CD8-positive, alpha-beta memory T cell (primary cell): ENCODE data around the gene SSBP3. TPM values are rescaled to one million over a fixed set of nuclear protein-coding genes. Genes with fewer than 3 reads are reported as not detected.

ENCODE experiments used
- CTCF ChIA-PET: fragments of 350-600 bp; sonication (Branson Sonifier 250); formaldehyde crosslinking; loops from one replicate; lab custom pipeline; 2021; ENCODE audit warnings: antibody characterized with exemption; lab: Charles Lee
- POLR2A ChIA-PET: fragments of 350-600 bp; sonication (Branson Sonifier 250); formaldehyde crosslinking; loops from one replicate; lab custom pipeline; 2021; ENCODE audit warnings: antibody characterized with exemption; lab: Charles Lee
- DNase-seq, 5 donors: peaks; one replicate each; pipeline versions ENCODE4 v3.0.0 to v3.0.0-alpha.2; 2020 to 2022; ENCODE audit warnings: mixed read lengths in 1 of 5
- H3K27ac ChIP-seq: one replicate; pipeline ENCODE4 v1.7.0; 2013; ENCODE audit warnings: low read depth, mild to moderate bottlenecking, low read length, moderate library complexity
- H3K27me3 ChIP-seq: 2 replicates; pipeline ENCODE4 v1.7.0; 2013; ENCODE audit warnings: low read length, mild to moderate bottlenecking; ENCODE audit not compliant: insufficient read depth, poor library complexity, severe bottlenecking
- H3K36me3 ChIP-seq: 2 replicates; pipeline ENCODE4 v1.7.0; 2013; ENCODE audit warnings: mild to moderate bottlenecking, low read length, moderate library complexity; ENCODE audit not compliant: insufficient read depth
- H3K4me1 ChIP-seq: 2 replicates; pipeline ENCODE4 v1.7.0; 2013; ENCODE audit warnings: mild to moderate bottlenecking, low read length, moderate library complexity; ENCODE audit not compliant: insufficient read depth
- H3K4me3 ChIP-seq: 2 replicates; pipeline ENCODE4 v1.7.0; 2013; ENCODE audit warnings: mild to moderate bottlenecking, low read length
- H3K9me3 ChIP-seq: 2 replicates; pipeline ENCODE4 v1.7.0; 2013; ENCODE audit warnings: mild to moderate bottlenecking, low read length
- H3K27ac Mint-ChIP-seq, 8 donors: one replicate each; pipeline ENCODE4 v1.8.0; 2020 to 2021; ENCODE audit warnings: mixed read lengths in 8 of 8, mild to moderate bottlenecking in 6 of 8, inconsistent platforms in 3 of 8, moderate library complexity in 3 of 8
- H3K27me3 Mint-ChIP-seq, 2 donors: one replicate each; pipeline ENCODE4 v1.8.0; 2020 to 2021; ENCODE audit warnings: mixed read lengths in 2 of 2, mild to moderate bottlenecking in 1 of 2, moderate library complexity in 1 of 2
- H3K36me3 Mint-ChIP-seq, 3 donors: one replicate each; pipeline ENCODE4 v1.8.0; 2020 to 2021; ENCODE audit warnings: mixed read lengths in 3 of 3, inconsistent platforms in 1 of 3, mild to moderate bottlenecking in 1 of 3
- H3K4me1 Mint-ChIP-seq, 3 donors: one replicate each; pipeline ENCODE4 v1.8.0; 2020 to 2021; ENCODE audit warnings: mixed read lengths in 3 of 3, inconsistent platforms in 1 of 3, mild to moderate bottlenecking in 1 of 3
- H3K4me3 Mint-ChIP-seq, 7 donors: one replicate each; pipeline ENCODE4 v1.8.0; 2020 to 2021; ENCODE audit warnings: mixed read lengths in 7 of 7, mild to moderate bottlenecking in 6 of 7, moderate library complexity in 4 of 7, inconsistent platforms in 2 of 7
- H3K9me3 Mint-ChIP-seq, 5 donors: one replicate each; pipeline ENCODE4 v1.8.0; 2020 to 2022; ENCODE audit warnings: mixed read lengths in 5 of 5, mild to moderate bottlenecking in 3 of 5, moderate library complexity in 2 of 5, inconsistent platforms in 1 of 5
- polyA plus RNA-seq: library from polyadenylated mRNA; unstranded; fragments of 300-500 nt; fragmentation: Illumina TruSeq; gene quantifications from one replicate; pipeline ENCODE4 v1.2.3, GENCODE V29; 2021
- total RNA-seq, 2 experiments: library from RNA; stranded (reverse); gene quantifications; one replicate each; pipeline ENCODE4 v1.2.3, GENCODE V29; 2021

Gene SSBP3
- total and polyA plus RNA-seq, 3 experiments from 2014 or later: 17.6 to 52.7 (median 41.6) TPM

- peaks cover 17% of the 10 kb centered on the region for H3K36me3 ChIP-seq
- peak overlapping the region; percentile 83 to 96 (median 89) for H3K4me3 Mint-ChIP-seq
- peaks cover 75 to 77% (median 75%) of the 10 kb centered on the region in 3 donors for H3K4me1 Mint-ChIP-seq
- peak overlapping the region; percentile 7 for H3K27ac ChIP-seq
- no peak for DNase-seq
- no peaks in the 10 kb centered on the region for H3K9me3 Mint-ChIP-seq
- ChIA-PET POLR2A (interaction anchor here (0.5 to 0.9 kb wide), 3 partner anchors 10 to 444 kb away, joined by 3 to 5 read pairs (median 3); no protein-coding TSS in a partner anchor), CTCF (interaction anchor here (1.2 to 5.7 kb wide), 2 partner anchors 85 to 95 kb away, joined by 3 to 71 read pairs; no protein-coding TSS in a partner anchor)
- H3K27me3 Mint-ChIP-seq: peaks cover 0 to 5% of the 10 kb centered on the region in 2 donors
- H3K4me1 ChIP-seq: peaks cover 57% of the 10 kb centered on the region
- peak overlapping the region; percentile 48 for H3K4me3 ChIP-seq
- H3K36me3 Mint-ChIP-seq: peaks cover 8 to 51% (median 25%) of the 10 kb centered on the region in 3 donors
- H3K9me3 ChIP-seq: no peaks in the 10 kb centered on the region
- H3K27ac Mint-ChIP-seq: peak overlapping the region in 7 of 8 donors; percentile 31 to 87 (median 82)
- no peaks in the 10 kb centered on the region for H3K27me3 ChIP-seq
Measured at GRCh38 chr1:54404263-54404662, 1.9 kb downstream of the SSBP3 start.

- Histone ChIP-seq H3K4me3 (peak overlapping the region; percentile 48), H3K27me3 (no peaks in the 10 kb centered on the region), H3K9me3 (no peaks in the 10 kb centered on the region), H3K27ac (peak overlapping the region; percentile 7), H3K36me3 (peaks cover 22% of the 10 kb centered on the region), H3K4me1 (peaks cover 53% of the 10 kb centered on the region)
- H3K9me3 Mint-ChIP-seq: no peaks in the 10 kb centered on the region
- ChIA-PET CTCF (interaction anchor here (1.2 to 5.7 kb wide), 3 partner anchors 86 to 223 kb away, joined by 3 to 71 read pairs (median 3); no protein-coding TSS in a partner anchor), POLR2A (interaction anchor here (0.5 to 0.9 kb wide), 2 partner anchors 73 to 444 kb away, joined by 3 to 5 read pairs; no protein-coding TSS in a partner anchor)
- H3K36me3 Mint-ChIP-seq: peaks cover 12 to 55% (median 30%) of the 10 kb centered on the region in 3 donors
- H3K4me1 Mint-ChIP-seq: peaks cover 74 to 76% (median 75%) of the 10 kb centered on the region in 3 donors
- peaks cover 0 to 5% of the 10 kb centered on the region in 2 donors for H3K27me3 Mint-ChIP-seq
- H3K4me3 Mint-ChIP-seq: peak overlapping the region; percentile 83 to 96 (median 89)
- no peak for DNase-seq
- H3K27ac Mint-ChIP-seq: peak overlapping the region in 7 of 8 donors; percentile 31 to 87 (median 68)
Measured at GRCh38 chr1:54403808-54404261, 2.4 kb downstream of the SSBP3 start.

GRCh38 chr1:54403405-54403804 is 2.8 kb downstream of the SSBP3 start:
- H3K9me3 Mint-ChIP-seq: no peaks in the 10 kb centered on the region
- Histone ChIP-seq H3K4me1 (peaks cover 49% of the 10 kb centered on the region), H3K27ac (no peak overlapping the region), H3K36me3 (peaks cover 26% of the 10 kb centered on the region), H3K27me3 (no peaks in the 10 kb centered on the region), H3K4me3 (peak overlapping the region; percentile 48), H3K9me3 (no peaks in the 10 kb centered on the region)
- no peak for DNase-seq
- H3K4me3 Mint-ChIP-seq: peak overlapping the region; percentile 49 to 96 (median 87)
- ChIA-PET POLR2A (no interaction called here), CTCF (interaction anchor here (1.3 to 5.7 kb wide), 2 partner anchors 86 to 222 kb away, joined by 3 to 71 read pairs; no protein-coding TSS in a partner anchor)
- H3K4me1 Mint-ChIP-seq: peaks cover 74 to 76% (median 74%) of the 10 kb centered on the region in 3 donors
- H3K36me3 Mint-ChIP-seq: peaks cover 14 to 59% (median 33%) of the 10 kb centered on the region in 3 donors
- H3K27me3 Mint-ChIP-seq: peaks cover 0 to 5% of the 10 kb centered on the region in 2 donors
- H3K27ac Mint-ChIP-seq: peak overlapping the region in 6 of 8 donors; percentile 11 to 85 (median 32)

- H3K27me3 Mint-ChIP-seq: peaks cover 0 to 5% of the 10 kb centered on the region in 2 donors
- H3K4me1 Mint-ChIP-seq: peaks cover 72 to 76% (median 74%) of the 10 kb centered on the region in 3 donors
- no peaks in the 10 kb centered on the region for H3K27me3 ChIP-seq
- no peak for DNase-seq
- H3K4me1 ChIP-seq: peaks cover 44% of the 10 kb centered on the region
- CTCF ChIA-PET: interaction anchor here (1.3 to 5.7 kb wide), 2 partner anchors 87 to 222 kb away, joined by 3 to 71 read pairs; no protein-coding TSS in a partner anchor
- no peak overlapping the region for H3K27ac ChIP-seq
- H3K9me3 ChIP-seq: no peaks in the 10 kb centered on the region
- no peak overlapping the region for H3K4me3 ChIP-seq
- H3K4me3 Mint-ChIP-seq: peak overlapping the region; percentile 30 to 96 (median 83)
- peaks cover 26% of the 10 kb centered on the region for H3K36me3 ChIP-seq
- H3K36me3 Mint-ChIP-seq: peaks cover 14 to 64% (median 33%) of the 10 kb centered on the region in 3 donors
- H3K27ac Mint-ChIP-seq: peak overlapping the region in 5 of 8 donors; percentile 11 to 84 (median 55)
- POLR2A ChIA-PET: no interaction called here
- no peaks in the 10 kb centered on the region for H3K9me3 Mint-ChIP-seq
Measured at GRCh38 chr1:54402896-54403295, 3.3 kb downstream of the SSBP3 start.

- H3K27ac ChIP-seq: no peak overlapping the region
- H3K4me1 ChIP-seq: peaks cover 40% of the 10 kb centered on the region
- ChIA-PET CTCF (no interaction called here), POLR2A (no interaction called here)
- H3K4me3 ChIP-seq: no peak overlapping the region
- no peak for DNase-seq
- no peaks in the 10 kb centered on the region for H3K9me3 Mint-ChIP-seq
- peaks cover 26% of the 10 kb centered on the region for H3K36me3 ChIP-seq
- no peaks in the 10 kb centered on the region for H3K9me3 ChIP-seq
- no peaks in the 10 kb centered on the region for H3K27me3 Mint-ChIP-seq
- H3K4me3 Mint-ChIP-seq: peak overlapping the region in 4 of 7 donors; percentile 6 to 96 (median 24)
- H3K27me3 ChIP-seq: no peaks in the 10 kb centered on the region
- peaks cover 14 to 71% (median 33%) of the 10 kb centered on the region in 3 donors for H3K36me3 Mint-ChIP-seq
- H3K27ac Mint-ChIP-seq: peak overlapping the region in 3 of 8 donors; percentile 9 to 65 (median 57)
- H3K4me1 Mint-ChIP-seq: peaks cover 69 to 76% (median 71%) of the 10 kb centered on the region in 3 donors
Measured at GRCh38 chr1:54401799-54402198, 4.4 kb downstream of the SSBP3 start.

GRCh38 chr1:54400329-54400728 is 5.9 kb downstream of the SSBP3 start:
- no peaks in the 10 kb centered on the region for H3K27me3 Mint-ChIP-seq
- peaks cover 14 to 82% (median 37%) of the 10 kb centered on the region in 3 donors for H3K36me3 Mint-ChIP-seq
- no peaks in the 10 kb centered on the region for H3K9me3 Mint-ChIP-seq
- H3K4me1 Mint-ChIP-seq: peaks cover 69 to 86% (median 76%) of the 10 kb centered on the region in 3 donors
- peak overlapping the region in 3 of 7 donors; percentile 11 to 96 (median 50) for H3K4me3 Mint-ChIP-seq
- no peak overlapping the region for H3K4me3 ChIP-seq
- H3K4me1 ChIP-seq: peaks cover 40% of the 10 kb centered on the region
- no peak overlapping the region for H3K27ac ChIP-seq
- POLR2A ChIA-PET: no interaction called here
- no peaks in the 10 kb centered on the region for H3K27me3 ChIP-seq
- peaks cover 26% of the 10 kb centered on the region for H3K36me3 ChIP-seq
- peak overlapping the region in 6 of 8 donors; percentile 5 to 63 (median 30) for H3K27ac Mint-ChIP-seq
- DNase-seq: no peak
- CTCF ChIA-PET: no interaction called here
- no peaks in the 10 kb centered on the region for H3K9me3 ChIP-seq

- Mint-ChIP-seq H3K4me1 (peaks cover 69 to 83% (median 75%) of the 10 kb centered on the region in 3 donors), H3K36me3 (peaks cover 14 to 85% (median 37%) of the 10 kb centered on the region in 3 donors), H3K27me3 (no peaks in the 10 kb centered on the region), H3K27ac (no peak overlapping the region), H3K9me3 (no peaks in the 10 kb centered on the region), H3K4me3 (peak overlapping the region in 1 of 7 donors; percentile 21)
- peaks cover 37% of the 10 kb centered on the region for H3K4me1 ChIP-seq
- CTCF ChIA-PET: interaction anchor here (1.4 kb wide), 1 partner anchor 90 kb away, joined by 8 read pairs; no protein-coding TSS in a partner anchor
- peaks cover 26% of the 10 kb centered on the region for H3K36me3 ChIP-seq
- POLR2A ChIA-PET: no interaction called here
- H3K27ac ChIP-seq: no peak overlapping the region
- H3K4me3 ChIP-seq: no peak overlapping the region
- DNase-seq: no peak
- H3K27me3 ChIP-seq: no peaks in the 10 kb centered on the region
- no peaks in the 10 kb centered on the region for H3K9me3 ChIP-seq
Measured at GRCh38 chr1:54399765-54400164, 6.4 kb downstream of the SSBP3 start.
